HS-27A (cell line): Measurements from ENCODE around the gene SOX21.

Source experiments
- DNase-seq: peaks from one replicate; pipeline ENCODE4 v3.0.0-alpha.2; 2012; ENCODE audit warnings: low read depth, missing footprints

SOX21 gene

GRCh38 chr13:94679614-94680013 is 32.7 kb downstream of the SOX21 start:
- no peak for DNase-seq

DNA sequence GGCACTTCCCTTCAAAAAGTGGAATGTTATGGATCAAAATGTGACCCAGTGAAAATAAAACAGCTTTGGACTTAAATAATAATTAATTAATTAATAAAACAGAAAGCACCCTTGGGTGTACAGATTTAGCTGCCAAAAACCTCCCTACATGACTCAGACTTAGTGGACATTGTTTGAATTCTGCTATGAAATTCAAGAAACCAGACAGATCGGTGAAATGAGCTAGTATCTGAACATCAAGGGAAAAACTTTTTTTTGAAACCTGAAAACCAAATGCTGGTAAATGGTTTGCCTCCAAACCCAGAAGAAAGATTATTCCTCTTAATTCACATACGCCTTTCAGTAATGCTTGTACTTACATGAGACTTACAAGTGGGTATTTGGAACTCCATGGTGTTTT is 33.5 kb downstream of the SOX21 start:
- DNase-seq = no peak

GRCh38 chr13:94677799-94678198 is 34.5 kb downstream of the SOX21 start:
- no peak for DNase-seq

DNA sequence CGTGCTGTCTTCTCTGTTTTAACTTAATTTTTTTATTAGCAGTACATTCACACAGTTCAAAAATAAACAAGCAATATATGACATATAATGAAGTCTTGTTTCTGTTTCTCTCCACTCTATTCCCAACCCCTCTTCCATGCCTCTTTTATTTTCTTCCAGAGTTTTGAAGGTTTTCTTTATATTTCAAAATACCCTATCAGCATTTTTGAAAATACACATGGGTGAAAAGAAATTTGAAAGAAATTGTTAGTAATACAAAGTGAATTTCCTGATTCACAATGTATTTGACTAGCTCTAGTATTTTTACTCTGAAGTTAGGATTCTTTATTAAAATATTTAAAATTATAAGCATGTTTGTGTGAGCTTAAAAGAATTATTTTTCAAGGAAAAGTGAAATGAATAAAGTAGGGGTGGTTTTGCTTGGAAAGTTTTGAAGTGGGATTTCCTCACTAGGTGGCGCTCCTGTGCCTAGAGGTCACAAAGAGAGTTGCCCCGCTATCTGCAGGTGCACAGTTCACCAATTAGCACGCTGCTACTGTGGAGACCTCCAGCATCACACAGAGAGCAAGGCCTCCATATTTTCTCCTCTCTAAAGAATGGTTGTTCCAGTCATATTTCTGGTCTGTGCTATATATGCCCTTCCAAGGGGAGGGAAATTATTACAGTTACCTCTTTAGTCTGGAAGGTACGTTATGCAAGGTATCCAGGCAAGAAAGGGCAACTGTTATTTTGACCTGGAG is 37.6 kb downstream of the SOX21 start:
- DNase-seq = no peak

- no peak for DNase-seq
Measured at GRCh38 chr13:94673851-94674250, 38.5 kb downstream of the SOX21 start.

- DNase-seq = no peak
Measured at GRCh38 chr13:94672400-94672799, 39.9 kb downstream of the SOX21 start.

DNA sequence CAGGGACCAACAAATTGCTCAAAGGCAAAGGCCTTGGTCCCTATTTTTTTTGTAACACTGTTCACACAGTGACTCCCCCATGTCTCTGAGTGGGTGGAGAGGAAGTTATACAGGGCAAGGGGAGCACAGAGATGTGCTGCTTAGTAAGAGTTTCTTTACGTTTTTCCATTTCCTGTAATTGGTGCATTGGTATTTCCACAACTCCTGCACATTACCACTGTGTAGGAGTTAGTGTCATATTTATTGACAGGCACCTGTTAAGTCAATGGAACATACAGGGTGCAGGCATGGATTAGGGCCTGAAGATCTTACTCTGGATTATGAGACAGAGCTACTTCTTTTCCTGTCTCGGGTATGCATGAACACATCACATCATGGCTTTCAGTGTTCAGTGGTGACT is 45.2 kb downstream of the SOX21 start:
- no peak for DNase-seq

GRCh38 chr13:94666065-94666464 is 46.3 kb downstream of the SOX21 start:
- no peak for DNase-seq

- no peak for DNase-seq
Measured at GRCh38 chr13:94664889-94665288, 47.5 kb downstream of the SOX21 start.

DNA sequence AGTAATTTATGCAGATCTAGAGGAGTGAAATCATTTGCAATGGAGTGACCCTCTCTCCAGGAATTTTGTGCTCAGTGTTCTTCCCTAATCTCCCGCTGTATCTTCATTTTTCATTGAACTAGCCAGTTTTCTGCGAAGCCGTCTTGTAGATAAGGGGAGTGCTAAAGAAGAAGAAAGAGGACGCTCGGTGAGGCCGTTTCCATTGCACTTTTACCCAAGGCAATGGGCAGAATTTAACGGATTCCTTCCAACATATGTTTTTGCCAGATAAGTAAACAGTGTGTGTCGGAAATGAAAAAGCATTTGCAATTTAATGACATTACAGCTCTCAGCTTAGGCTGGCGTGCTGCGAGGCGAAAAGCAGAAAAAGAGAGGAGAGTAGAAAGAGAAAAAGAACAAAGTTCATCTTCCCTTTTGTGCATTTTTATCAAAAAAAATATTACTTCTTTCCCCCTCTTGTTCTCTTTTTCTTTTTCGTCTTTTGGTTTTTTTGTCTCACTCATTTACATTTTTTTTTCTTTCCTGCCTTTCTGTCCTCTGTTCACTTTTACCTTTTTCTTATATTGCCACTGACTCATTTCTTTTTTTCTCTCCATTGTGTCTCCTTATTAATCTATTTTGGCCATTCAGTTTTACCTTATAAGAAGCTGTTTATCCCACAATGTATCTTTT is 49.9 kb downstream of the SOX21 start:
- DNase-seq = no peak

DNA sequence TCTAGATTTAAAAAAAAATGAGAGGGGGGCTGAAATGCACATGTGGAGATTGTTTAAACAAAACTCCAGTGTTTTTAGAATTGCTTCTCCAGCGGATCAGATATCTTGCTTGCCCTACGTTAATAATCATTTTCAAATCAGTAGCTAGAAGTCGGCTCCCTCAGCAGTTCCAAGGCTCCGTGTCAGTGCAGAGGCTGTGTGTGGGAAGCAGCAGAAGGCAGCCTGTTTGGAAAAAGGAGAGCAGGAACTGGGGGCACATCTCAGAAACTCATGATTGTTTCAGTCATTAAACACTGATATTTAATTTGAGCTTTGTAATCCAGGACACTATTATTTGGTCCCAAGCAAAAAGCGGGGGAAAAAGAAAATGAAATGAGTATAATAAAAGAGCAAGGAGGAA is 50.9 kb downstream of the SOX21 start:
- DNase-seq = no peak

- no peak for DNase-seq
Measured at GRCh38 chr13:94660695-94661326, 51.5 kb downstream of the SOX21 start.
